ENCODE measurements around the gene SIPA1.
A peak's percentile ranks its signal among the peaks of the same experiment; 100 is the strongest.

GRCh38 chr11:65637794-65638419 is at the start of gene SIPA1:
- TF ChIP-seq POLR2A (IDR thresholded peaks at IDR 0.05; ENCODE audit: low read depth, low read length) (peak; percentile 47; the same call in 1 of the 2 replicates), POLR2AphosphoS5 (IDR thresholded peaks at IDR 0.05; ENCODE audit: low read depth, low read length) (peak; percentile 77), POU2F2 (IDR thresholded peaks at IDR 0.05; ENCODE audit: low read depth, low read length) (no peak; the same call in 1 of the 2 replicates)
